D721Med (cell line): ENCODE measurements around the gene TMEM184B.

Source experiments
- DNase-seq: peaks from one replicate; pipeline ENCODE4 v3.0.0; 2011; ENCODE audit warnings: low spot score; ENCODE audit not compliant: insufficient read length
- FAIRE-seq: peaks from 2 replicates; lab custom pipeline; 2011; peaks lifted over from hg19 to GRCh38; lab: Jason Lieb, UNC
- TF ChIP-seq, protein P1 (sequence below): IDR thresholded peaks from 2 replicates; pipeline ENCODE4 v1.5.1; 2012; ENCODE audit warnings: mild to moderate bottlenecking, control low read depth; ENCODE audit not compliant: insufficient read depth; ENCODE audit errors: missing control alignments

Gene TMEM184B

DNA sequence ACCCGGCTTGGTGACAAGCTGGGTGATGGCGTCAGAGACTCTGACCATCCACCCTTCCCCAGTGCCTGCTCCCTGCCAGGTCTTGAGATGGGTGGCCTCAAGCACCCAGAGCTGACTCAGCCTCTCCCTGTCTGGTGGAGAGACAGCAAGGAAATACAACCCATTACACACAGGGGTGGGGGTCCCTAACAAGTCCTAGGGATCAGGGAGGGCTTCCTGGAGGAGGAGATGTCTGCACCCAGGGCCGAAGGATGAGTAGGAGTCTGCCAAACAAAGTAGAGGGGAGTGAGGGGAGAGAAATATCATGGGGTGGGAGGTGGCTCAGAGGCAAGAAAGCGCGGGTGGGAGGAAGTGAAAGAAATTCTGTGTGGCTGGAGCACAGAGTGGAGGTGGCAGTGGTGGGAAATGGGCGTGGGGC lies 64.2 kb downstream of the TMEM184B start:
- TF ChIP-seq, protein P1, sequence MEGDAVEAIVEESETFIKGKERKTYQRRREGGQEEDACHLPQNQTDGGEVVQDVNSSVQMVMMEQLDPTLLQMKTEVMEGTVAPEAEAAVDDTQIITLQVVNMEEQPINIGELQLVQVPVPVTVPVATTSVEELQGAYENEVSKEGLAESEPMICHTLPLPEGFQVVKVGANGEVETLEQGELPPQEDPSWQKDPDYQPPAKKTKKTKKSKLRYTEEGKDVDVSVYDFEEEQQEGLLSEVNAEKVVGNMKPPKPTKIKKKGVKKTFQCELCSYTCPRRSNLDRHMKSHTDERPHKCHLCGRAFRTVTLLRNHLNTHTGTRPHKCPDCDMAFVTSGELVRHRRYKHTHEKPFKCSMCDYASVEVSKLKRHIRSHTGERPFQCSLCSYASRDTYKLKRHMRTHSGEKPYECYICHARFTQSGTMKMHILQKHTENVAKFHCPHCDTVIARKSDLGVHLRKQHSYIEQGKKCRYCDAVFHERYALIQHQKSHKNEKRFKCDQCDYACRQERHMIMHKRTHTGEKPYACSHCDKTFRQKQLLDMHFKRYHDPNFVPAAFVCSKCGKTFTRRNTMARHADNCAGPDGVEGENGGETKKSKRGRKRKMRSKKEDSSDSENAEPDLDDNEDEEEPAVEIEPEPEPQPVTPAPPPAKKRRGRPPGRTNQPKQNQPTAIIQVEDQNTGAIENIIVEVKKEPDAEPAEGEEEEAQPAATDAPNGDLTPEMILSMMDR, result no peak
- FAIRE-seq, result no peak
- no peak for DNase-seq

DNA sequence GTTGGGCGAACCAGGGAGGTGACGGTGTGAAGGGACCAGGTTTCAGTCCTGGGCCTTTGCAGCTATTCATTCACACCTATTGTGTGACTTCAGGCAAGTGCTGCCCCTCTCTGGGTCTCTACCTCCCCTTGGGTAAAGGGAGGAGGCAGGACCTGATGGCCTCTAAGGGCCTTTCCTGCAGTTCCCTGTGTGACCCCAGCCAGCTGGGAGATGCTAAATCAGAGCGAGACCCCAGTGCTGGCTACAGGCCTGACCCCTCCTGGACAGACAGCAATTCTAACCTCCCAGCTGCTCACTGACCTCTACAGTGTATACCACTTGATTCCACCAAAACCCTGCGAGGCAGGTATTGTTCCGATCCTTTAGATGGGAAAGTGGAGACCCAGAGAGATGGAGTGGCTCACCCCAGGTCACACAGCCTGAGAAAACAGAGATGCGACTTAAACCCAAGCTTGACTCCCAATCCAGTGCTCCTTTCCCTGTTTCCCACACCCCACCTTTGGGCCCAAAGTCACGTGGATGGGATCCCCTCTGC lies 64.8 kb downstream of the TMEM184B start:
- FAIRE-seq, result no peak
- no peak for DNase-seq
- TF ChIP-seq, protein P1, result no peak

DNA sequence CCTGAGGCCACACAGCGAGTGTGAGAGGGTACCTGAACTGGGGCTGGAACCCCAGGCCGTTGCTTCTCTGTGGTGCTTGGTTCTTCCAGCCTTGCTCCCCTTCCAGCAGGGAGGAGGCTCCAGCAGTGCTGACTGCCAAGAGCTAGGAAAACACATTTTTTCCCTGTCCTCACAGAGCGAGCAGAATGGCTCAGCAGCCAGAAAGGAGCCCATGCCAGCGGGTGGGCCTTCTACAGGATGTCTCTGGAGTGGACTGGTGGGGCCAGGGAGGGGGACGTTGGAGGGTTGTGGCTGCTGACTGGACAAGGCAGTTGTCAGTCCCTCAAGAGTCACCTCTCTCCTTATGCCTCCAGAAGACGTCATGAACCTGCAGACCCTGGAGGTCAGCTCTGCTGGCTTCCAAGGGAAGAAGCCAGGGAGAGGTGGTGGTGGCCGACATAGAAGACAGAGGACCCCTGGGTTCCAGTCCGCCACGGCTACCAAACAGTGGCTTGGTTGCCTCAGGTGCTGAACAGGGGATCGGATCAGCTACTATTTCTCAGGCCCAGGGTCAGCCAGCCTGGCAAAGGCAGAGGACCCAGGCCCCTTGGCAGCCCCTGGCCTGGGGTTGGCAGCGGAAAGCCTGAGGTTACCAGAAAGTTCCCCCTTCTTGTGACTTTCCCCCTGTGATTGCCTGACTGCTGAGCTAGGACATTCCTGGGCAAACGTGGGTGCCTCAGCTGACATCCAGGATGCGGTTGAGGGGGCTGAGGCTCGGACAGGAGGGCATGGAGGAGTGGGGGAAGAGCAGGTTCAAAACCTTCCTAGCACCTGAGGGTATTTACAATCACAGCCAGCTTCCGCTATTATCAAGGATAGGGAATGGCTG lies 67.3 kb downstream of the TMEM184B start:
- TF ChIP-seq, protein P1, result no peak
- DNase-seq (no peak), FAIRE-seq (no peak)

DNA sequence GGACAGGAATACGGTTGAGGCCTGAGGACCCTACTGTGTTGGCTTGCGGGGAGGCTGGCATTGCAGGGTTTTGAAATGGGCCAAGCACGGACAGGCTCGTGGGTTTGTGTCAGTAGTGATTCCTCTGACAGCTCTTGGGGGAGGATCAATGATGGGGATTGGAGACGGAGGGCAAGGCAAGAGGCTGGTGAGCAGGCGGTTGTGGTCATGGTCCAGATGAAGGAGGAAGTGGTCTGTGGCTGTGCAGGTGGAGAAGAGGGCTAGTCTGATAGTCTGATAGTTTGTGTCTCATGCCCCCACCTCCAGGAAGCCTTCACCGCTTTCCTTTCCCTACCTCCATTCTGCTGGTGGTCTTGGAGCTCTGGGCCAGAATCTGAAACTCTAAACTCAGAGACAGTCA lies 68.0 kb downstream of the TMEM184B start:
- no peak for DNase-seq
- TF ChIP-seq, protein P1, result no peak
- FAIRE-seq, result no peak

DNA sequence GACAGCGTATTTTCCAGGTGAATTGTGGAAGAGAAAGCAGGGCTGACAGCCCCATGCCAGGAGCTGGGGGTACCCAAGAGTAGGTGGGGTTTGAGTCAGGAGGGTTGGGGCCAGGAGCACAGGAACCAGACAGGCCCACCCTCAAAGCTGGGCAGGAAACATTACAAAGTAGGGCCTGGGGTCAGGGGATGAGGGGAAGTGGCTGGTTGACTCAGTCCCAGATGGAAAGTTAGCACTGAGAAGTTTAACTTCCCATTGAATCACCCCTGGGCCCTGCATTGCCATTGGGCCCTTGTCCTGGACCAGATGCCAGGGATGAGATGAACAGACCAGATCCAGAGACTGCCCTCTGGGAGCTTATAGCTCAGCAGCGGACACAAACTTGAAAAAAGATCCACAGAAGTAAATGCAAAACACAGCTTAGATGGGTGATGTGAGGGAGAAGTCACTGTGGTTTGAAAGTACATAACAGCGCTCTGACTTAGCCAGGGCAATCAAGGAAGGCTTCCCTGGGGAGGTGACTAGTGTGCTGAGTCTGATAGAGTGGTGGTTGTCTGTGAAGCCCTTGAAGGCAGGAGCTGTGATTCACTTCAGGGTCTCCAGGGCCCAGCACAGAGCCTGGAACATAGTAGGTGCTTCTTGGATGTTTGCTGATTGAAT lies 68.8 kb downstream of the TMEM184B start:
- FAIRE-seq, result no peak
- DNase-seq, result no peak
- TF ChIP-seq, protein P1, result no peak

DNA sequence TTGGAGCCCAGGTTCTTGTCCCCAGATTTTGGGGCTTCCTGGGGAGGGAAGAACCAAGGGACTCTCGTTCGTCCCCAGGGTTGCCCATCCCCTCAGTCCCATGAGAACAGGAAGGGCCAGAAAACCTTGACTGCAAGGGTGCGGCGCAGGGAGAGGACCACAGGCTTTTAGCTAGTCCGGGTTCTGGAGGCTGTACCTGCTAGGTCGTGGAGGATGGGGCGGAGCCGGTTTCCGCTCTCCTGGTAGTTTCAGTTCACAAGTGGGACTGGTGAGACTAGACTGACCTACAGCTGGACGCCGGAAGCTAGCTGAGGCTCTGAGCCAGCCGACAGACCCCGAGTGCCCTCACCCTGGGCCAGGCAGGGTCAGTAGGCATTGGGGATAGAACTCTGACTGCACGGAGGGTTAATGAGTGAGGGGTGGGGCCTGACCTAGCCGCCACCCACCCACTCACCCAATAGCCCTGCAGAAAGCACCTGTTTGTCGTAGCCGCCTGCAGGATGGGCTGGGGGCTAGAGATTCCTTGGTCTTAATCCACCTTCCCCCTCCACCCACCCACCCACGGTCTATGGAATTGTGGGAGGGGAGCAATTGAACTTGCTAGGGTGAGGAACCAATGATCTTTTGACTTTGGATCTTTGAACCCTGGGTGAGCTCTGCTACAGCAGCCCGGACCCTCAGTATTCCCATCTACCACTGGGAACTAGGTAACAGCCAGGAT lies 69.6 kb downstream of the TMEM184B start:
- no peak for FAIRE-seq
- TF ChIP-seq, protein P1, result no peak

More for the DNA sequence above, 69.6 kb downstream of the TMEM184B start:
- no peak for DNase-seq
